Adipocyte (in vitro differentiated cells): ENCODE data around the gene MYO1C.

Source experiments
- DNase-seq: peaks from one replicate; pipeline ENCODE4 v3.0.0-alpha.2; 2015; ENCODE audit warnings: low read depth
- H3K27me3 ChIP-seq: replicated peaks from 2 replicates; pipeline ENCODE4 v1.7.0; 2013; ENCODE audit warnings: mild to moderate bottlenecking, low read length, moderate library complexity; ENCODE audit not compliant: control insufficient read depth, insufficient read depth
- H3K36me3 ChIP-seq: 2 replicates; pipeline ENCODE4 v1.7.0; 2013; ENCODE audit warnings: low read length, mild to moderate bottlenecking, moderate library complexity; ENCODE audit not compliant: control insufficient read depth, insufficient read depth, severe bottlenecking
- H3K4me1 ChIP-seq: 2 replicates; pipeline ENCODE4 v1.7.0; 2013; ENCODE audit warnings: mild to moderate bottlenecking, low read length, moderate library complexity; ENCODE audit not compliant: control insufficient read depth, insufficient read depth
- H3K4me3 ChIP-seq: 2 replicates; pipeline ENCODE4 v1.7.0; 2013; ENCODE audit warnings: mild to moderate bottlenecking, low read length, moderate library complexity
- H3K9ac ChIP-seq: 2 replicates; pipeline ENCODE4 v1.7.0; 2013; ENCODE audit warnings: mild to moderate bottlenecking, low read length, moderate library complexity
- H3K9me3 ChIP-seq: 2 replicates; pipeline ENCODE4 v1.7.0; 2013; ENCODE audit warnings: mild to moderate bottlenecking, low read length, moderate library complexity; ENCODE audit not compliant: control insufficient read depth

Gene MYO1C

DNA sequence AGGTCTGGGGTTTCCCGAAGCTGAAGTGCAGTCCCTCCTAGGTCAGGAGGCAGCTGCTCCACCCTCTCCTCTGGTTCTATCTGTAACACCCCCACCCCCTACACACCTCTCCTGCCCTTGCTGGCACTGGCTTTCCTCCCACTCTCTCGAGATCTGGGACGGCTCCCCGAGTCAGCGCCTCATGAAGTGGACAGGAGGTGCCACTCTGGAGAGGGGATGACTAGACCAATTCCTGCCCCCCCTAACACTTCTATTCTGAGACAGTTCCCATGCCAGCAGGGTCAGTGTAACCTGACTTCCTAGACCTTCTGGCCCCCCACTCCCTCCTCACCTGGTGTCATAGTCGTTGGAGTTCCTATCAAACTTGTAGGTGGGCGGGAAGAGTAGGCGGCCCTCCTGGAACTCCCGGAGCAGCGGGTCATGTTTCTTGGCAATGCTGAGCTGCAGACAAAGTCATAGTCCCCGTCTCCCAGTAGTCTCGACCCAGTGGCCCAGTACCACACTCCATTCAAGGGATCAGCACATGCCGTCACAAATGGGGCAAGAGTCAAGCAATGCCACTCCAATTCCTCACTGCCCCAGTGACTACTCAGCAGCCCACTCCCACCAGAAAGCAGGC, 14.3 kb upstream of the MYO1C start:
- H3K4me1 ChIP-seq: peaks cover 35% of the 10 kb centered on the region
- no peak overlapping the region for H3K9ac ChIP-seq
- no peaks in the 10 kb centered on the region for H3K9me3 ChIP-seq
- DNase-seq: no peak
- H3K36me3 ChIP-seq: peaks cover 38% of the 10 kb centered on the region
- H3K4me3 ChIP-seq: no peak overlapping the region
- H3K27me3 ChIP-seq: no peaks in the 10 kb centered on the region

DNA sequence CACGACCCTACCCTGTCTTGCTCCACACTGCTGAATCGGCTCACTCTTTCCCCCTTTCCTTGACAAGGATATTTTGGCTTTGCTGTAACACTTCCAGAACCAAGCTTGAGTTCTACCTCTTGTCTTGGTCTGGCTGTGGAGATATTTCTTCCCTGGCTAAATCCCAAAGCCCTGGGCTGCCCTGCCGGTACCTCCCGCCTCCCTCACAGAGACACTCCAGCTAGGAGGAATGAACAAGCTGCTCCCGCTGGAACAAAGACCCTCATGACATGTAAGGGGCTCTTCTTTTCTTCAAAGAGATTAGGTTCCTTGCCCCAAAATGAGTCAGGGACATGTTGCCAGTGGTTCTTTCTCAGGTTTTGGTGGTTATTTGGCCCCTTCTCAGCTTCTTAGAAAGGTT, 13.1 kb upstream of the MYO1C start:
- H3K4me1 ChIP-seq: peaks cover 24% of the 10 kb centered on the region
- DNase-seq: no peak
- H3K27me3 ChIP-seq: no peaks in the 10 kb centered on the region
- H3K4me3 ChIP-seq: no peak overlapping the region
- peaks cover 38% of the 10 kb centered on the region for H3K36me3 ChIP-seq
- H3K9me3 ChIP-seq: no peaks in the 10 kb centered on the region
- H3K9ac ChIP-seq: no peak overlapping the region

DNA sequence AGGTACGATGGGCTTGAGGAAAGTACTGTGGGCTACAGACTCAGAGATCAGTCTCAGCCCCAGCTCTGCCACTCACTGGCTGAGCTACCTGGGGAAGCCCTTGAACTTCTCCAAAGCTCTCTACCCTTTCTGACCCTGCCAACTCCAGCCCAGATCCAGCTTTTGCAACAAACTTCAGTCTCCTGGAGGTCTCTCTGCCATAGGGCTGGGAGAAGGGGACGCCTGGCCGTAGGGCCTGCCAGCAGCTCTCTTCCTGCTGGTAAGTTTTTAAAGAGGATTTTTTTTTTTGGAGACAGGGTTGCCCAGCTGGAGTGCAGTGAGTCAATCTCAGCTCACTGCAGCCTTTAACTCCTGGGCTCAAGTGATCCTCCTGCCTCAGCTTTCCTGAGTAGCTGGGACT, 12.4 kb upstream of the MYO1C start:
- Histone ChIP-seq H3K4me3 (no peak overlapping the region), H3K4me1 (peaks cover 24% of the 10 kb centered on the region), H3K36me3 (peaks cover 38% of the 10 kb centered on the region), H3K9ac (peak overlapping the region; percentile 25), H3K9me3 (no peaks in the 10 kb centered on the region), H3K27me3 (no peaks in the 10 kb centered on the region)
- no peak for DNase-seq

DNA sequence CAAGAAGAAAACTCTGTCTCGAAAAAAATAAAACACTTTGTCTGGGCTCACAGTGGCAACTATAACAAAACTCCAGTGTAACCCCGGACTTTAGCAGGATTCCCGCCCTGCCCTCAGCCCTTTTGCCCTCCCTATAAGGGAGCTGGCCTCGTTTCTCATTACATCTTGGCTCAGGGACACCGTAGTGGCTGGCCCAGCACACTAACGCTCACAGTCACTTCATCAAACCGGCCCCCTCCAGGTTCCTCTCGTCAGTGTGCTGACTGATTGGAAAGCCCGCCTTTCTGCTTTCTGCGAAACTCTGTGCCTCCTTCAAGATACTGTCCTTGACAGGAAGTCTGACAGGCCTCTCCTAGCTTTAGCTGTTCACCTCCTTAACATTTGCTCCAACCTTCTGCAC, 11.2 kb upstream of the MYO1C start:
- peaks cover 31% of the 10 kb centered on the region for H3K36me3 ChIP-seq
- H3K27me3 ChIP-seq: no peaks in the 10 kb centered on the region
- DNase-seq: no peak
- no peak overlapping the region for H3K9ac ChIP-seq
- peaks cover 24% of the 10 kb centered on the region for H3K4me1 ChIP-seq
- no peak overlapping the region for H3K4me3 ChIP-seq
- H3K9me3 ChIP-seq: no peaks in the 10 kb centered on the region

DNA sequence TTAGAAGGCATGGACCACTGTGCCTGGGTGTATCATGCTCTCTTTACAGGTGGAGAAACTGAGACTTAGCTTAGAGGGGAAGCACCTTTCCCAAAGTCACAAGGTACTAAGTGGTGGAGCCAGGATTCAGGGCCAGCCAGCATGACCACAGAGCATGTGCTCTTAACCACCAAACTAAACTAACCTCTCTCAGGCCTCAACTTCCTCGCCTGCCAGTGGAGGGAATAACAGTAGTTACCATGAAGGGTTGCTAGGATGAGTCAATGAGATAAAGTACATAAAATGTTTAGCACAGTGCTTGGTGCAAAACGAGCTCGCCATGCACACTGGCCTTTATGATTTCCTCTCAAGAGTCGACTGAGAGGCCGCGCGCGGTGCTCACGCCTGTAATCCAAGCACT, 6.4 kb upstream of the MYO1C start:
- no peak overlapping the region for H3K4me3 ChIP-seq
- H3K9me3 ChIP-seq: no peaks in the 10 kb centered on the region
- H3K9ac ChIP-seq: no peak overlapping the region
- peaks cover 32% of the 10 kb centered on the region for H3K4me1 ChIP-seq
- DNase-seq: no peak
- no peaks in the 10 kb centered on the region for H3K27me3 ChIP-seq
- H3K36me3 ChIP-seq: peaks cover 11% of the 10 kb centered on the region

DNA sequence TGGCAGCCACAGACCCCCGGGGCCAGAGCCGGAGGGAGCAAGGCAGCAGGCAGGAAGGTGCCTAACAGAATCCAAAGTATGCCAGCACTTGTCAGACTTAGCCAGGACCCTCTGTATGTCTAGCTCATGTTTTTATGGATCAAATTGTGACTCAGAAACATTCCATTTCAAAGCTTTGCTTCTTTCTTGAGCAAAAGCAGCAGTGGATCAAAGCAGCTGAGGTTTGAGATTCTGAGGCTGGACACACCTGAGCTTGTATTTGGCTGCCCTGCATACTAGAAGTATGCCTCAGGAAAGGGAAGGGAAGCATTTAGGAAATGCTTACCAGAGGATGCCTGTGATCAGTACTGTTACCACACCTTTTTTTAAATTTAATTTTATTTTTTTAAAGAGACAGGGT, 5.7 kb upstream of the MYO1C start:
- no peak overlapping the region for H3K9ac ChIP-seq
- H3K4me1 ChIP-seq: peaks cover 38% of the 10 kb centered on the region
- H3K27me3 ChIP-seq: no peaks in the 10 kb centered on the region
- no peak for DNase-seq
- no peaks in the 10 kb centered on the region for H3K9me3 ChIP-seq
- no peak overlapping the region for H3K4me3 ChIP-seq
- peaks cover 8% of the 10 kb centered on the region for H3K36me3 ChIP-seq

DNA sequence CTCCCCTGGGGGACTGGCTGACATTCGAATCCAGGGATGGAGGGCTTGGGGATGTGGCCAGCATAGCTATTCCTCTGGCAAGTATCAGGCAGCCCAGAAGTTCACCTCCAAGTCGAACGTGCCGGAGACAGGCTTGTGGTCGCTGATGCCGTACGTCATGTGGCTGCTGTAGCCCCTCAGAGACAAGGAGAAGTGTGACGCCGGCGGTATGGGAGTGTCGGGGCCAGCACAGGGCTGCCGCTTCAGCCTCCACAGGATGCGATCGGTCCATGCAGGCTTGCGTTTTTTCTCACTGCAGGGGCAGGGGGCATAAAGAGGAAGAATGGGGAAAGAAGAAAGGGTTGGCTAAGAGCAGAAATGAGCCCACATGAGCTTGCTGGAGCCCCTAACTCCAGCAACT, 5.3 kb upstream of the MYO1C start:
- peaks cover 42% of the 10 kb centered on the region for H3K4me1 ChIP-seq
- peaks cover 8% of the 10 kb centered on the region for H3K36me3 ChIP-seq
- H3K9ac ChIP-seq: no peak overlapping the region
- H3K9me3 ChIP-seq: no peaks in the 10 kb centered on the region
- H3K4me3 ChIP-seq: no peak overlapping the region
- DNase-seq: no peak
- H3K27me3 ChIP-seq: no peaks in the 10 kb centered on the region

DNA sequence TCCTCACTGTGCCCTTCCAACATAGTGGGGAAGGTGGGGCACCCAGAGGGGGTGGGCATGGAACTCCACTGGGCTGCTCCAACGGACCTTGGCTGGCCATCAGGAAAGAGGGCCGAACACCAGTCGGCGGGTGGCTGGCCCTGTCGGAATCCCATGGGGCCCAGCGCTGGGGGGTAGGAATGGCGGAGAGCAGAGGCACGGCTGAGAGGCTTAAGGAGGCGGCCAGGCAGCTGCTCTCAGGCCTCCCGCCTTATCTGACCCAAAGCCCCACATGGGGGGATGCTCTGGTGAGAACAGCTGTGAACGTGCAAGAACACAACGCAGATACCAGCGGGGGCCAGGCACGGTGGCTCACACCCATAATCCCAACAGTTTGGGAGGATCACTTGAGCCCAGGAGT, 4.4 kb upstream of the MYO1C start:
- DNase-seq: no peak
- H3K36me3 ChIP-seq: peaks cover 8% of the 10 kb centered on the region
- no peaks in the 10 kb centered on the region for H3K9me3 ChIP-seq
- H3K4me1 ChIP-seq: peaks cover 52% of the 10 kb centered on the region
- H3K4me3 ChIP-seq: no peak overlapping the region
- H3K9ac ChIP-seq: no peak overlapping the region
- H3K27me3 ChIP-seq: no peaks in the 10 kb centered on the region

DNA sequence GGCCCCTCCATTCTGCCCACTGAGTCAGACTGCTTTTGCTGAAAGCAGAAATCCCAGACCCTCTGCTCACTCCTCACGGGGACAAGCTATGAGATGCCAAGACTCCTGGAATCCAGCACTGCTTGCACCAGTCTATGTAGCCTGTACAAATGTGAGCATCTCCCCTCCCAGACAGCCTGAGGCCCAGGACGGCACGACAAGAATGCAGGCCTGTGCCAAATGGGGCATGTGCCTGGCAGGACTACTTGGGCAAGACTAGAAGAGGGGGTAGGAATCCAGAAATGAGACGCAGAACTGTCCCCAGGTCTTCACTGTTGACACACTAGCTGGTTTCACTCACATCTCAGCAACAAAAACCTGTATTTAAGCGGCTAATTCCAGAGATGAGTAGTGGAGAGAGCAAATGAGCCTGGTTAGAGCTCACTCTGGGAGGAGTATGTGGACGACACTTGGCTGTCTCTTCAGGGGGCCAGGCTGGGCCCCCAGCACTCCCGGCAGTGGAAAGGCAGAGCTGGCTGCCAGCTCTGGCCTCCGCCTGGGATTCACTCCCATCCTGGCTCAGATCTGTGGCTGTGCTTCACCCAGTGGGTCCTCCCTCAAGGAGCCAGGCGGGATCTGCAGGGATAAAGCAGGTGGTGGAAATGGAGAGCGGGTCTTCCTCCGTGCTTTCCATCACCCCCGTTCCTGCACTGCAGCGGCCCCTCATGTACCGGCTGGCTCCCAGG, 2.9 kb upstream of the MYO1C start:
- Histone ChIP-seq H3K4me1 (peaks cover 54% of the 10 kb centered on the region), H3K9ac (peak overlapping the region; percentile 80), H3K4me3 (peak overlapping the region; percentile 51), H3K9me3 (no peaks in the 10 kb centered on the region), H3K36me3 (peaks cover 8% of the 10 kb centered on the region), H3K27me3 (no peaks in the 10 kb centered on the region)
- peak; percentile 59 for DNase-seq

DNA sequence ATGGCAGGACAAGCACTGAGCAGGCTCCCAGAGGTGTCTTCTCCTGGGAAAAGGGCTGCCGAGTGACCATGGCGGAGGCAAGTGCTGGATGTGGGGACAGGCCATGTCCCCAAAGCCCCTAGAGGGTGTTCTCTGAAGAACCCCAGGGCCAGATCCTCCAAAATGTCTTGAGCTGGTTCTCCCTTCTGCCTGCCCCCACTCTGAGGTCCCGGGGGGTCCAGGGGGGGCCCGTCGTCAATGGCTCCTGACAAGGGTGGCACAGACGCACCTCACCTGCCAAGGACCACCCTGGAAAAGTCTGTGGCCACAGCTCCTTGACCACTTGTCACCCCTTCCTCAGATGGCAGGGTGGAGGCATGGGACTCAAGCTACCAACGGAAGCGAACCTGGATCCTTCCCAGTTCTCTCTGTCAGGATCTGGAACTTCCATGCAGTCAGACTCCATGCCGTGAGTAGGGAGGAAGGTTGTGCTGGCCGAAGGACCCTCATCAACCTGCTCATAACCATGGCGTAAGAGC, 2.3 kb upstream of the MYO1C start:
- no peak for DNase-seq
- no peaks in the 10 kb centered on the region for H3K27me3 ChIP-seq
- peaks cover 8% of the 10 kb centered on the region for H3K36me3 ChIP-seq
- peaks cover 60% of the 10 kb centered on the region for H3K4me1 ChIP-seq
- H3K9me3 ChIP-seq: no peaks in the 10 kb centered on the region
- H3K4me3 ChIP-seq: peak overlapping the region; percentile 51
- H3K9ac ChIP-seq: peak overlapping the region; percentile 80

DNA sequence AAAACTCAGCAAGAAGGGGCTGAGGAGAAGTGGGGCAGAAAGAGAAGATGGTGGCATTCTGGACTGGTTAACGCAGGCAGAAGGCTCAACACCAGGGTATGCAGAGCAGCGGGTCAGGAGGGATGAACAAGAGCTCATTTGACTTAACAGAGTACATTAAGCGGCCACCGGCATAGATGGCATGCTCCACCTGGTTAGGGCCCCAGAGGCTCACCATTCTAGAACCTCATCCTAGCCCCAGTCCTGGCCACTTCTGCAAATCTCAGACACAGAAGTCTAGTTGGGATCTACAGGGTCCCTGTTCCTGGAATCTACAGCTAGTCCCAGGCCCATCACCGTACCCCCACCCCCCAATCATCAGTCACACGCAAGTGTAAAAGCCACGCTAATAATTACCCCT, 1.7 kb upstream of the MYO1C start:
- Histone ChIP-seq H3K9ac (peak overlapping the region; percentile 92), H3K36me3 (peaks cover 8% of the 10 kb centered on the region), H3K4me3 (no peak overlapping the region), H3K9me3 (no peaks in the 10 kb centered on the region), H3K4me1 (peaks cover 66% of the 10 kb centered on the region), H3K27me3 (no peaks in the 10 kb centered on the region)
- no peak for DNase-seq
